ENCODE measurements around the gene PICK1.

The PICK1 gene

DNA sequence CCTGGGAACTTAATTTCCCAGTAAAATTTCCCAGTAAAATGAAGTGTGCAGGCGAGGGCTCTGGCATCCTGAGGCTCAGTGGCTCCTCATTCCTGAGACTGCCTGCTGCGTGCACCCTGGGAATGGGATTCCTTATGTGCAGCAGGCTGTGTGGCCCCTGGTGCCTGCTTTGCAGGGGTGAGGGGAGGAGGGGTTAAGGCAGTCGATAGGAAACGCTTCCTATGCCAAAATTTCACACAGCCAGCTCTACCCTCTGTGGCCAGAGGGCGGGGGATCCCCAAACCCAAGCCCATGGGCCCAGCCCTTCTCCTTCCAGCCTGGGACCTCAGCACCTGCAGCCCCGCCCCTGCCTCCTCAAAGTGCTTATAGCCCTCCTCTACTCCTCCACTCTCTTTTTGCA lies 65.4 kb downstream of the PICK1 start:
- no peak for DNase-seq

DNA sequence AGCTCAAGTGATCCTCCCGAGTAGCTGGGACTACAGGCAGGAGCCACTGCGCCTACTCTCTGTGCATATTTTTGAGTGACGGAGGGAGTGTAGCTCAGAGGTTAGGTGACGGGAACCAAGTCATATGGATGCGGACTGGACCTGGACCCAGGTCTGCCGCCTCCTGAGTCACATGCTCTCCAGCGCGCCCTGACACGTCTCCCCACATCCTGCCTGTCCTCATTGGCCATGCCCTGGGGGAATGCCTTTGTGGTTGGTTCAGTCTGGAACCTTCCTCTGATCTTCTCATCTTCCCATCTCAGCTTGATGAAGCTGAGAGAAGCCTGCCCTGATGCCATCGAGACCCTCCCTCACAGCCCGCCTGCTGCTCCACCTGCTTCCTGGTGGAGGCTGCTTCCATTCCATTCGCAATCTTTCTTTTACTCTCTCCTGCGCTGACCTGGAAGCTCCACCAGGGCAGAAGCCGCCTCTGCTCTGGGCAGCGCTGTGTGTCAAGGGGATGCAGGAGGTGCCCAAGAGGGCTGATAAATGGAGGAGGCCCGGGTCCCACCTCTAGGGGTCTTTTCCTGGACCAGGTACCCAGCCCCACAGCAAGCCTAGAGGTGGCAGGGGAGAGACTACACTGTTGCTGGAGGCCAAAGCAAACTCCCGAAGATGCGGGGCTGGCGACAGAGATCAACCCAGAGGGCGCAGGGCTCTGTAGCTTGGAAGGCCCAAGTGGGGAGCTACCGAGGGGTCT lies 67.2 kb downstream of the PICK1 start:
- no peak for DNase-seq

- DNase-seq, result no peak
These were observed 67.9 kb downstream of the PICK1 start for GRCh38 chr22:38125038-38125610.
